ENCODE measurements around the gene SYVN1. TPM values are rescaled to one million over a fixed set of nuclear protein-coding genes. Genes with fewer than 3 reads are reported as not detected.

SYVN1 gene
- polyA plus RNA-seq, 2 of the 4 experiments (the other 2 are of a cell fraction), result 21.4 to 25.1 TPM

DNA sequence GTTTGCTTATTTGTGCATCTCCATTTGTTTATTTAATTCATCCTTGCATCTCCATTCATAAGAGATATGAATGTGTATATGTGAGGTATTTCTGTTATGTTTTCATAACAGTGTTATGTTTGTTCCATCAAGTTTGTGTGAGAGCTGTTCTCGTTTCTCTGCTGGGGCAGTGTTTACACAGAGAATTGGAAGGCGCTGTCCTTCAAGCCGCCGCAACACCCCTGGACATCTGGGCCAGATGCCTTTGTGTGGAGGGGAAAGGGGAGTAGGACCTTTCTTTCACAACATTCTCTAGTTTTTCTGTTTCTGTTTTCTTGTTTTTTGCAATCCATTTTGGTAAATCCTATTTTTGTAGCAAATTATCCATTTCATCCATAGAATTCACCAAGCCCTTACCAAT is 29.7 kb downstream of the SYVN1 start:
- Histone ChIP-seq H3K27ac (no peak overlapping the region), H3K4me2 (no peak overlapping the region), H3K4me1 (no peaks in the 10 kb centered on the region), H3K9me3 (no peaks in the 10 kb centered on the region), H3K4me3 (no peak overlapping the region)
- FAIRE-seq (no peak), DNase-seq (ENCODE audit: low read depth in 1 of 2, low spot score in 1 of 2) (no peak), ATAC-seq (no peak)
- 81% methylated on average over 4 of the region's 4 CpGs for WGBS (ENCODE audit: missing lambda C conversion rate)
- TF ChIP-seq BHLHE40 (IDR thresholded peaks at IDR 0.05; ENCODE audit: low read depth, low read length), result no peak
- TF ChIP-seq PHF8 (IDR thresholded peaks at IDR 0.05; ENCODE audit: borderline replicate concordance, low read depth), result no peak
- TF ChIP-seq KDM1A (IDR thresholded peaks at IDR 0.05; ENCODE audit: low read depth), result no peak
- TF ChIP-seq KDM5A (IDR thresholded peaks at IDR 0.05), result no peak
- TF ChIP-seq NPAS2 (CRISPR knock-in tag; IDR thresholded peaks at IDR 0.05; ENCODE audit: borderline replicate concordance), result no peak
- TF ChIP-seq, protein P1, sequence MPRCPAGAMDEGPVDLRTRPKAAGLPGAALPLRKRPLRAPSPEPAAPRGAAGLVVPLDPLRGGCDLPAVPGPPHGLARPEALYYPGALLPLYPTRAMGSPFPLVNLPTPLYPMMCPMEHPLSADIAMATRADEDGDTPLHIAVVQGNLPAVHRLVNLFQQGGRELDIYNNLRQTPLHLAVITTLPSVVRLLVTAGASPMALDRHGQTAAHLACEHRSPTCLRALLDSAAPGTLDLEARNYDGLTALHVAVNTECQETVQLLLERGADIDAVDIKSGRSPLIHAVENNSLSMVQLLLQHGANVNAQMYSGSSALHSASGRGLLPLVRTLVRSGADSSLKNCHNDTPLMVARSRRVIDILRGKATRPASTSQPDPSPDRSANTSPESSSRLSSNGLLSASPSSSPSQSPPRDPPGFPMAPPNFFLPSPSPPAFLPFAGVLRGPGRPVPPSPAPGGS (IDR thresholded peaks at IDR 0.05), result no peak
- TF ChIP-seq, protein P2, sequence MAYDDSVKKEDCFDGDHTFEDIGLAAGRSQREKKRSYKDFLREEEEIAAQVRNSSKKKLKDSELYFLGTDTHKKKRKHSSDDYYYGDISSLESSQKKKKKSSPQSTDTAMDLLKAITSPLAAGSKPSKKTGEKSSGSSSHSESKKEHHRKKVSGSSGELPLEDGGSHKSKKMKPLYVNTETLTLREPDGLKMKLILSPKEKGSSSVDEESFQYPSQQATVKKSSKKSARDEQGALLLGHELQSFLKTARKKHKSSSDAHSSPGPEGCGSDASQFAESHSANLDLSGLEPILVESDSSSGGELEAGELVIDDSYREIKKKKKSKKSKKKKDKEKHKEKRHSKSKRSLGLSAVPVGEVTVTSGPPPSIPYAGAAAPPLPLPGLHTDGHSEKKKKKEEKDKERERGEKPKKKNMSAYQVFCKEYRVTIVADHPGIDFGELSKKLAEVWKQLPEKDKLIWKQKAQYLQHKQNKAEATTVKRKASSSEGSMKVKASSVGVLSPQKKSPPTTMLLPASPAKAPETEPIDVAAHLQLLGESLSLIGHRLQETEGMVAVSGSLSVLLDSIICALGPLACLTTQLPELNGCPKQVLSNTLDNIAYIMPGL (CRISPR knock-in tag; IDR thresholded peaks at IDR 0.05; ENCODE audit: borderline replicate concordance), result no peak
- no peak for TF ChIP-seq POLR2AphosphoS2 (conservative IDR thresholded peaks at IDR 0.05; ENCODE audit: low read length)
- no peak for TF ChIP-seq SREBF2 (IDR thresholded peaks at IDR 0.05)
- no peak for TF ChIP-seq CBX2 (IDR thresholded peaks at IDR 0.05; ENCODE audit: borderline replicate concordance, low read depth)
- no peak for TF ChIP-seq TP53 (CRISPR knock-in tag; IDR thresholded peaks at IDR 0.05)
- TF ChIP-seq, protein P3, sequence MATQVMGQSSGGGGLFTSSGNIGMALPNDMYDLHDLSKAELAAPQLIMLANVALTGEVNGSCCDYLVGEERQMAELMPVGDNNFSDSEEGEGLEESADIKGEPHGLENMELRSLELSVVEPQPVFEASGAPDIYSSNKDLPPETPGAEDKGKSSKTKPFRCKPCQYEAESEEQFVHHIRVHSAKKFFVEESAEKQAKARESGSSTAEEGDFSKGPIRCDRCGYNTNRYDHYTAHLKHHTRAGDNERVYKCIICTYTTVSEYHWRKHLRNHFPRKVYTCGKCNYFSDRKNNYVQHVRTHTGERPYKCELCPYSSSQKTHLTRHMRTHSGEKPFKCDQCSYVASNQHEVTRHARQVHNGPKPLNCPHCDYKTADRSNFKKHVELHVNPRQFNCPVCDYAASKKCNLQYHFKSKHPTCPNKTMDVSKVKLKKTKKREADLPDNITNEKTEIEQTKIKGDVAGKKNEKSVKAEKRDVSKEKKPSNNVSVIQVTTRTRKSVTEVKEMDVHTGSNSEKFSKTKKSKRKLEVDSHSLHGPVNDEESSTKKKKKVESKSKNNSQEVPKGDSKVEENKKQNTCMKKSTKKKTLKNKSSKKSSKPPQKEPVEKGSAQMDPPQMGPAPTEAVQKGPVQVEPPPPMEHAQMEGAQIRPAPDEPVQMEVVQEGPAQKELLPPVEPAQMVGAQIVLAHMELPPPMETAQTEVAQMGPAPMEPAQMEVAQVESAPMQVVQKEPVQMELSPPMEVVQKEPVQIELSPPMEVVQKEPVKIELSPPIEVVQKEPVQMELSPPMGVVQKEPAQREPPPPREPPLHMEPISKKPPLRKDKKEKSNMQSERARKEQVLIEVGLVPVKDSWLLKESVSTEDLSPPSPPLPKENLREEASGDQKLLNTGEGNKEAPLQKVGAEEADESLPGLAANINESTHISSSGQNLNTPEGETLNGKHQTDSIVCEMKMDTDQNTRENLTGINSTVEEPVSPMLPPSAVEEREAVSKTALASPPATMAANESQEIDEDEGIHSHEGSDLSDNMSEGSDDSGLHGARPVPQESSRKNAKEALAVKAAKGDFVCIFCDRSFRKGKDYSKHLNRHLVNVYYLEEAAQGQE (IDR thresholded peaks at IDR 0.05), result no peak
- TF ChIP-seq HDAC2 (IDR thresholded peaks at IDR 0.05), result no peak
- ChIA-PET CTCF (interaction anchor here (4.6 kb wide), 1 partner anchor 9 kb away, joined by 24 read pairs; the partner anchor contains the start of gene TM7SF2), POLR2A (no interaction called here)

DNA sequence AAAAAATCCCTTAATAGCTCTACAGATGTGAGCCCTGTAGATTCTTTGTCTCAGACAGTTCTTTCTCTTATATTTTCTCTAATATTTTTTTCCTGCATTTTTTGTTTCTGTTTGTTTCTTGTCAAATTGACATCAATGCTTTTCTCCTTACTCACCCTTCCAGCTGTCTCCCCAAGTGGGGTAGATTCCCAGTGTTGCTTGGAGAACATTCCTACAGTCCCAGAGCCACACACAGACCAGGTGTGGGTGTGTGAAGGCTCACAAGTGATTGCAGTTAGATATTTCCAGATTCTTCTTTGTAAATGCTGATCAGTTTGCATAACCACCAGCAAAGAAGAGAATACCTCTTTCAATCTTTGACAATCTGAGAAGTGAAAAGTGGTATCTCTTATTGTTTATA is 30.8 kb downstream of the SYVN1 start:
- no peak overlapping the region for H3K4me3 ChIP-seq
- ATAC-seq (no peak), DNase-seq (ENCODE audit: low read depth in 1 of 2, low spot score in 1 of 2) (no peak), FAIRE-seq (no peak)
- no peak for TF ChIP-seq ZNF302 (CRISPR knock-in tag; IDR thresholded peaks at IDR 0.05)
- TF ChIP-seq JUNB (IDR thresholded peaks at IDR 0.05), result no peak
- TF ChIP-seq CHD4 (IDR thresholded peaks at IDR 0.05; ENCODE audit: borderline replicate concordance), result no peak
- TF ChIP-seq, protein P4, sequence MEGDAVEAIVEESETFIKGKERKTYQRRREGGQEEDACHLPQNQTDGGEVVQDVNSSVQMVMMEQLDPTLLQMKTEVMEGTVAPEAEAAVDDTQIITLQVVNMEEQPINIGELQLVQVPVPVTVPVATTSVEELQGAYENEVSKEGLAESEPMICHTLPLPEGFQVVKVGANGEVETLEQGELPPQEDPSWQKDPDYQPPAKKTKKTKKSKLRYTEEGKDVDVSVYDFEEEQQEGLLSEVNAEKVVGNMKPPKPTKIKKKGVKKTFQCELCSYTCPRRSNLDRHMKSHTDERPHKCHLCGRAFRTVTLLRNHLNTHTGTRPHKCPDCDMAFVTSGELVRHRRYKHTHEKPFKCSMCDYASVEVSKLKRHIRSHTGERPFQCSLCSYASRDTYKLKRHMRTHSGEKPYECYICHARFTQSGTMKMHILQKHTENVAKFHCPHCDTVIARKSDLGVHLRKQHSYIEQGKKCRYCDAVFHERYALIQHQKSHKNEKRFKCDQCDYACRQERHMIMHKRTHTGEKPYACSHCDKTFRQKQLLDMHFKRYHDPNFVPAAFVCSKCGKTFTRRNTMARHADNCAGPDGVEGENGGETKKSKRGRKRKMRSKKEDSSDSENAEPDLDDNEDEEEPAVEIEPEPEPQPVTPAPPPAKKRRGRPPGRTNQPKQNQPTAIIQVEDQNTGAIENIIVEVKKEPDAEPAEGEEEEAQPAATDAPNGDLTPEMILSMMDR (IDR thresholded peaks at IDR 0.05), result no peak
- TF ChIP-seq MAZ (IDR thresholded peaks at IDR 0.05; ENCODE audit: borderline replicate concordance, low read depth, low read length), result no peak
- no peak for TF ChIP-seq NPAS2 (CRISPR knock-in tag; IDR thresholded peaks at IDR 0.05; ENCODE audit: borderline replicate concordance)
- no peak for TF ChIP-seq POLR2A (IDR thresholded peaks at IDR 0.05; ENCODE audit: low read length)
- TF ChIP-seq JUN (IDR thresholded peaks at IDR 0.05), result no peak
- TF ChIP-seq HDAC2 (IDR thresholded peaks at IDR 0.05), result no peak
- TF ChIP-seq FOSL2 (IDR thresholded peaks at IDR 0.05), result no peak
- no peak for TF ChIP-seq FOSL2 (CRISPR knock-in tag; IDR thresholded peaks at IDR 0.05)
- no peak for TF ChIP-seq KDM5A (IDR thresholded peaks at IDR 0.05)
- no peak for TF ChIP-seq HEYL (CRISPR knock-in tag; IDR thresholded peaks at IDR 0.05)
- no peak for TF ChIP-seq CBX8 (IDR thresholded peaks at IDR 0.05)
- TF ChIP-seq SREBF2 (IDR thresholded peaks at IDR 0.05), result no peak
- TF ChIP-seq, protein P5, sequence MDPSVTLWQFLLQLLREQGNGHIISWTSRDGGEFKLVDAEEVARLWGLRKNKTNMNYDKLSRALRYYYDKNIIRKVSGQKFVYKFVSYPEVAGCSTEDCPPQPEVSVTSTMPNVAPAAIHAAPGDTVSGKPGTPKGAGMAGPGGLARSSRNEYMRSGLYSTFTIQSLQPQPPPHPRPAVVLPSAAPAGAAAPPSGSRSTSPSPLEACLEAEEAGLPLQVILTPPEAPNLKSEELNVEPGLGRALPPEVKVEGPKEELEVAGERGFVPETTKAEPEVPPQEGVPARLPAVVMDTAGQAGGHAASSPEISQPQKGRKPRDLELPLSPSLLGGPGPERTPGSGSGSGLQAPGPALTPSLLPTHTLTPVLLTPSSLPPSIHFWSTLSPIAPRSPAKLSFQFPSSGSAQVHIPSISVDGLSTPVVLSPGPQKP (IDR thresholded peaks at IDR 0.05; ENCODE audit: low read depth, low read length), result no peak
- no peak overlapping the region for H3K4me2 ChIP-seq
- H3K4me1 ChIP-seq, result no peaks in the 10 kb centered on the region
- CTCF ChIA-PET, result interaction anchor here (0.8 to 4.6 kb wide), 4 partner anchors 10 to 90 kb away, joined by 3 to 24 read pairs (median 3); partner anchors contain the start of genes ARL2 and TM7SF2
- H3K9me3 ChIP-seq, result no peaks in the 10 kb centered on the region
- no peak overlapping the region for H3K27ac ChIP-seq
- POLR2A ChIA-PET, result interaction anchor here (1.1 to 1.4 kb wide), 2 partner anchors 8 to 9 kb away, joined by 3 read pairs; partner anchors contain the start of gene TM7SF2
